Astrocyte of the hippocampus (primary cell): ENCODE results near the gene NUTM1.
"Not testable (repeated sequence)": the region's sequence is repeated elsewhere in the genome, so short reads cannot be mapped to it uniquely, and the experiment has no call there.

Source experiments
- DNase-seq: peaks from one replicate; pipeline ENCODE4 v3.0.0; 2011; ENCODE audit warnings: low read depth, low spot score

Gene NUTM1

DNA sequence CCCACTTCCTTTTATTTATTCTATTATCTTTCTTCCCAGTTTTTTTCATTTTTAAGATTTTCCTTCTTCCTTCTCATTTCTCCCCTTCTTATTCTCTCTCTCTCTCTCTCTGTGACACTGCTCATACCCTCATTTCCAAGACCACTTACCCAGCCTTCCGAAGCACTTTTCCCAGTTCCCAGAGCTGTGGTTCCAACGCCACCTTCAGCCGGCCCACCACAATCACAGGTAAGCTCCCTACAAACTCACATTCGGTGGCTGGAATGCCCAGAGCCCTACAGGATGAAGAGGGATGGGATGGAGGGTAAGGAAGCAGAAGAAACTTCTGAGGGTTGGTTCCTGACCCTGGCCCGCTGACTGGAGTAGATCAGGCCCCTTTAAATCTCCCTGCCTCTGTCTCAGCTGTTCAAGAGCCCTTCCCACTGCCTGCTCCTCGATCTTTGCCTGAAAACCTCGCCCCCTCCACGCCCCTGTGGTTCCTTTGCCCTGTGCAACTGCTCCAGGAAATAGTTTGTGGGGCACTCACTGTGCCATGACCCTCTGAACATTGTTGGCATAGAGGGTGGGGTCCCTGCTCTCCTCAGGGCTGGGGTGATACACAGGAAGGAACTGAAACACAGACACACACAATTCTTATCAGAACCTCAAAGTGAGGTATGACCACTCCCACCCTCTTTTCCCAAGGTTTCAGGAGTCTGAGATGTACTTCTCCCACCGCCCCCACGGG lies 19.1 kb downstream of the NUTM1 start:
- DNase-seq, result no peak

DNA sequence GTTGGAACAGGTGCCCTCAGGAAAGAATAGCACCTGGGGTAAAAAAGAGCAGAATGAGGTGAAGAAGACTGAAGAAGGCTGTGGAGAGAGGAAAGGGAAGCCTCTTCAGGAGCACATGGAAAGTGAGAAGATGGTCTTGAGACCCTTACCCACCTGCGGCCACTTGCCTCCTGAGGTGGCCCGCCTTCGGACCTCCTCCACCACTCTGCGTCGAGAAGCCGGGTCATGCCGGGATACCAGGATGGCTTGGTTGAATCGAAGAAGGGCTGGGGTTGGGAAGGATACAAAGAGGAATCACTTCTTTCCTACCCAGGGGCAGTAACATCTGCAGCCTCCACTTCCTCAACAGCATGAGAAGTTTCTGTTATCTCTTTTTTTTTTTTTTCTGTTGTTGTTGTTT lies 20.9 kb downstream of the NUTM1 start:
- no peak for DNase-seq

DNA sequence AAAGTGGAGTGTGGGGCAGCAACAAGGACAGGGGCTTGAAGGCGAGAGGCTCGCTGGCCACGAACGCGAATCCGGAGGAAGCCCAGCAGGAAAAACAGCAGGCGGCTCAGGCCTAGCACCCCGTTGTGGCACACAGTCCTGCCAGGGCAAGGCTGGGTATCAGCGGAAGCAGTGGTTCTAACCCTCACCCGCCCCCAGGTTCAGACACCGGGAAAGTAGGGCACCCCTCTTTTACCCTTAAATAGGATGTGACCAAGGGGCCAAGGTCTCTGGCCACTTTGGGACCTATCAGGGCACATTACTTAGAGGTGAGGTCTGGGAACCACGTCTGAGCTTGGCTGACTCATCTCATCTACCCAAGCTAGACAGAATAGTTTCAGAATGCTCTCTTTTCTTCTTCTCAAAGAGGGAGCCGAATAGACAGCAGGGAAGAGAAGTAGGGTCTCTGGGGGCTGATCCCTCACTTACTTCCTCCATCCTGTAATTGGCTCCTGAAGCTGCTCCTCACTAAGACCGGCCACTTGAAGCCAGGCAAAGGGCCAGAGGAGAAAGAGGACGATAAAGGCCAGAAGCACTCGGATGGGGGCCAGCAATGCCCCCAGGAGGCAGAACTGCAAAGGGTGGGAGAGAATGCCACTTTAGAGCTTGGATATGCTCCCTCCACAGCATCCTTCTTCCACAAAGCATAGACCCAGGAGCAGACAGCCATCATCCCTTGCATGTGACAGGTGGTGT lies 22.1 kb downstream of the NUTM1 start:
- peak; percentile 21 for DNase-seq

DNA sequence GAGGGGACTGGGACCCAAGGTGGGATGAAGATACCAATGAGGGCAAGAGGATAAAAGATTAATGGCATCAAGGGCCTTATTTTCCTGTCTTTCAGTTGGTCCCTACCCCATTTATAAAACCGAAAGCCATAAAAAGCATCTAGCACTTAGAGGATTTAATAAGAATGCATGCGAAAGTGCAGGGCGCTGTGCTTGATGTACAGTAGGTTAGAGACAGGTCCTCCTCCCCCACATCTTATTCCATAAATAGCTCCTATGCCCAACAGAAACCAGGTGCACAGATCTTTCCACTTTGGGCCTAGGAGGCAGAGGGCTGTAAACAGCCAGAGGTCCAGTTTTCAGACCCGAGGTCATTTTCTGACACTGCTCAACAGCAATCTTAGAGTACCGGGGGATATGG lies 22.7 kb downstream of the NUTM1 start:
- DNase-seq, result no peak

DNA sequence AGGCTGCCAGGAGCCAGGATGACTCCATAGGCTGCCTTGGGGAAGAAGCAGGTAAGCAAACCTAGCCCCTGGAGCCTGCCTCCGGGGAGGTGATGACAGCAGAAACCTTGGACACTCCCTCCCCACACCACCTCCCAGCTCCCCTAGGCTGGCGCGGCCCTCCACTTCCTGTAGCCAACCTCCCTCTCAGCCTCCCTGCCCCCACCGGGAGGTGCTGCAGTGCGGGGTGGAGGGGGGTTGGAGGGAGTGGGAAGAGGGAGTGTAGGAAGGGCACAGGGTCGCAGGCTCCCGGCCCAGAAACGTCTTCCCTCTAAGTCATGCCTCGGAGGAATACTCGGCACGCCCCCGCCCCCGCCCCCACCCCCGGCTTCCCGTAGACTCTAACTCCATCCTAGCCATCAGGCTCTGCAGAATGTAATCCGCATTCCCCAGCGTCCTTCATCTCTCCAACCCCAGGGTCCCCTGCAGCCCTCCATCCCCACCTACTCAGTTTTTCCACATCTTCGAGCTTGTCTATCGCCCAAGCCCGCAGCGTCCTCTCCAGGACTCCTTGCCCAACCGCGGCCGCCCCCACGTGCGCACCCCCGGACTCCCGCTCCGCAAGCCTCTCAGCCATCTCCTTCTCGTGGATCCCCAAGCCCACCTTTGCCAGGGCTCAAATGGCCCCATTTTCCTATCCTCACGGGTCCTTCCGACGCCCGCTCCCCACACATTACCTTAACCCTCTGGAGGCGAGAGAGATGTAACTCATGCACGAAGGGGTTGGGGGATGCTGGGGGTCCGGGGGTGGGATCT lies 23.4 kb downstream of the NUTM1 start:
- DNase-seq, result peak; percentile 61

DNA sequence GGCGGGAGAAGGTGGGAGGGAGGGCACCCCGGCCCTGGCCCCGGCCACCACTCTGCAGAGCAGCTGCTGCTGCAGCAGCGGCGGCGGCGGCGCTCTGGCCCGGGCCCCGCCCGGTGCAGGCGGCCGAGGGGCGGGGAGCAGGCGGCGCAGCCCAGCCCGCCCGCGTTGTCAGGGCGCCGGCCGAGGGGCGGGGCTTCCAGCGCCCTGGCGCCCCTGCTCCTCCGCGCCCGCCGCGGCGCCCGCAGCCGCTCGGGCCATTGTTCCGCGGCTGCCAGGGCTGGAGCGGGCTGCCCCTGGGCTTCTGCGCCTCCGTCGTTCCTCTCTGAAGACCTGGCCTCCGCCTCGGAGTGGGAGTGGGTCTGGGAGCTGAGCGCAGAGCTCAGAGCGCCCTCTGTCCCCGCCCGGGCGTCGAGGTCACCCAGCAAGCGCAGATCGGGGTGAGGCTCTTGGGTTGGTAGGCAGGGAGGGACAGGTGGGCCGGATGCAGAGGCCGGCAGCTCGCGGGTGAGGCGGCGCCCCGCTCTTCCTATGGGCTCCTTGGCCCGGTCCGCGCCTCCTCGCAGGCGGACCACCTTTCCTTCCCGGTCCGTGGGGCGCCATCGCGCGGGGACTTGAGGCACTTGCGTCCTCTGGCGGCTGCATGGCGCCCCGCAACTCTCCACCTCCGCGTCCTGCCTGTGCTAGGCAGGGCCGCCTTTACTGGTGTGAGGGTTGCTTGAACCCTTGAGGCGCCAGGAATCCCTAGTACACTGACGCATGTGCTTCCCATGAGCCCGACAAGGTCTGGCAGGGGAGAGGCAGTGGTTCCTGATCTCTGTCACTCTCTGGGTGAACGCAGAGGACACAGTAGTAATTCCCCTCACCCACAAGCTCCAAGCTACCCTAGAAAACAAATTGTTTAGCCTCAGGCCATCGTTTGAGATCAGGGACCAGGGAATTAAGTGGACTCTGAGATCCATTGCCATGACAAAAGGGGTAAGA lies 24.3 kb downstream of the NUTM1 start, which contains the start of gene LPCAT4:
Gene LPCAT4 (minus strand): TSS at position 96 of the 981 bp plus-strand sequence. CDS start 96 bp downstream, outside the sequence.
- DNase-seq, result peak; percentile 94

DNA sequence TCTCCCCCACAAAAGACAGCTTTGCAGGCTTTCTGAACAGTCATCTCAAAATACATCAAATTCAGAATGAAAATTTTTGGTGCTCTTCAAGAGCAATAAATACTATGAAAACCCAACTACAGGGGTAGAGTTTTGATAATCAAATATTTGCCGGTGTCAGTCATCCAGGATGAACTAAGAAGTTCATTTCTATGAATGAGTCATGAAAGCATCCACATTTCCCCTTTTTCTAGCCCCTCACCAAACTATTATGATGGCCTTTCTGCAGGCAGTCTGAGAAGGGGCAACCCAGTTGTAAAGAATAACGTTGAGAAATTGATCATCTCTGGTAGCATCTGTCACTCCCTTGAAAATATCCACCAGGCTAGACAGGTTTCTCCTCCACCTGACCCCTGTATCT lies 27.0 kb downstream of the NUTM1 start:
- DNase-seq, result no peak

DNA sequence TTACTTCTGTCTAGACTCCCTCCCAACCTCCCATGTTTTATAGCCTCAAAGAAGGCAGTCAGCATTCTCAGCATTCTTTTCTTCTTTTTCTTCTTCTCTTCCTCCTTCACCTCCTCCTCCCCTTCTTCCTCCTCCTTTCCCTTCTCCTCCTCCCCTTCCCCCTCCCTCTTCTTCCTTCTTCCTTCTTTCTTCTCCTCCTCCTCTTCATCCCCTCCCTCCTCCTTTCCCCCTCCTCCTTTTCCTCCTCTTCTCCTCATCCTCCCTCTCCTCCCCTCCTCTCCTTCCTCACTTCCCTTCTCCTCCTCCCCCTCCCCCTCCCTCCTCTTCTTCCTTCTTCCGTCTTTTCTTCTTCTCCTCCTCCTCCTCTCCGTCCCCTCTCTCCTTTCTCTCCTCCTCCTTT lies 27.5 kb downstream of the NUTM1 start:
- no peak for DNase-seq

DNA sequence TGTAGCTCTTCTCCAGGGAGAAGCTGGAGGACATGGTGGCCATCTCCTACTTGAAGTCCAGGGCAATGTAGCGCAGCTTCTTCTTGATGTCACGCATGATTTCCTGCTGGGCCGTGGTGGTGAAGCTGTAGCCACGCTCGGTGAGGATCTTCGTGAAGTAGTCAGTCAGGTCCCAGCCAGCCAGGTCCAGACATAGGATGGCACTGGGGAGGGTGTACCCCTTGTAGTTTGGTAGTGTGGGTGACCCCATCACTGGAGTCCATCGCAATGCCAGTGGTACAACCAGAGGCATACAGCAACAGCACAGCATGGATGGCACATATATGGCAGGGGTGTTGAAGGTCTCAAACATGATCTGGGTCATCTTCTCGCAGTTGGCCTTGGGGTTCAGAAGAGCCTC lies 30.8 kb downstream of the NUTM1 start:
- DNase-seq, result no peak

DNA sequence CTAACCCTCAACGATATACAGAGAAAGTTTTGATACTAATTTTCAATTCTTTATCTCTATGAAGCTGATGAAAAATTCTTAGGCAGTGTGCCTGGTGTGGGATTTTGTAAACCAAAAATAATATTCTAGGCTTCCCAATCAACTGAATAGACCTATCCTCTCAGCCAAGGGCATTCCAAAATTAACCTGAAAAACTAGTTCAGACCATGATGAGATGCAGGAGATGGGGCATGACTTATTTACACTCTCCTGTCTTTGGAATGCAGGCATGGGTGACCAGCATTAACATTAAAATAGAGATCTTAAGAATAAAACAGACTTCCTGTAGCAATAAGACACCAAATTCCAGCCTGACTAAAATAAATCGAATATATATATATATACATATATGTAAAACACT lies 31.7 kb downstream of the NUTM1 start:
- DNase-seq, result no peak

DNA sequence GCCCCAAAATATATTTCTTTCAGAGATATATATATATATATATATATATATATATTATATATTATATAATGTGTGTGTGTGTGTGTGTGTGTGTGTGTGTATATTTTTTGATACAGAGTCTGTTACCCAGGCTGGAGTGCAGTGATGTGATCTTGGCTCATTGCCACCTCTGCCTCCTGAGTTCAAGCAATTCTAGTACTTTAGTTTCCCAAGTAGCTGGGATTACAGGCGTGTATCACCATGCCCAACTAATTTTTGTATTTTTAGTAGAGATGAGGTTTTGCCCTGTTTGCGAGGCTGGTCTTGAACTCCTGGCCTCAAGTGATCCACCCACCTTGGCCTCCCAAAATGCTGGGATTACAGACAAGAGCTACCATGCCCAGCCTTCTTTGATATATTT lies 32.4 kb downstream of the NUTM1 start:
- not testable (repeated sequence) for DNase-seq

DNA sequence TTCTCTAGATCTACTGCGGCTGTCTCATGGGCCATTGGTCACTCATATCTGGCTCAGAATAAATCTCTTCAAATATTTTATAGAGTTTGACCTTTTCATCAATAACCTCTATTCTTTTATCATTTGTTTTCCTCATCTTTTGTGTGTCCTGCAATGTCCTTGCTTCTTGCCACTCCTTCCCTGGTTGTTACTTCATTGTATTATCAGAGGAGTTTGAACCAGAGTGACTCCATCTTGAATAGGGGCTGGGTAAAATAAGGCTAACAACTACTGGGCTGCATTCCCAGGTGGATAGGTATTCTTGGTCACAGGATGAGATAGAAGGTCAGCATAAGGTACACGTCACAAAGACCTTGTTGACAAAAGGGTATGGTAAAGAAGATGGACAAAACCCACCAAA lies 33.7 kb downstream of the NUTM1 start:
- DNase-seq, result no peak

DNA sequence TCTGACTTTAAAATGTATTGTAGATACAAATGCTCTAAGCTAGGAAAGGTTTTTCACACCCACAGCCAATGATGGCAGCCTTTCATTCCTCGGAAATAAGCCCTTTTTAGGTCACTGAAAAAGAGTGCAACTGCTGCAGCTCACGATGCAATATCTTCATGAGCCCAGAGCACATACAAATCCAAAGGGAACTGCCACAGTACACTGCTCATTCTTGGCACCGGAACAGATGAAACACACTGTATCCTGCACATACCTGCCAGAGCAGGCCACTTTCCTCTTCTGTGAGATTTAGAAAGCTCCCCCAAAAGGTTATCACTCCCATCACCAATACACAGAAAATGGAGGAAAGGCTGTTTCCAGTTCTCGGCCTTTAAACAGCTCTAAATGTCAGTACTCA lies 37.4 kb downstream of the NUTM1 start:
- DNase-seq, result not testable (repeated sequence)

DNA sequence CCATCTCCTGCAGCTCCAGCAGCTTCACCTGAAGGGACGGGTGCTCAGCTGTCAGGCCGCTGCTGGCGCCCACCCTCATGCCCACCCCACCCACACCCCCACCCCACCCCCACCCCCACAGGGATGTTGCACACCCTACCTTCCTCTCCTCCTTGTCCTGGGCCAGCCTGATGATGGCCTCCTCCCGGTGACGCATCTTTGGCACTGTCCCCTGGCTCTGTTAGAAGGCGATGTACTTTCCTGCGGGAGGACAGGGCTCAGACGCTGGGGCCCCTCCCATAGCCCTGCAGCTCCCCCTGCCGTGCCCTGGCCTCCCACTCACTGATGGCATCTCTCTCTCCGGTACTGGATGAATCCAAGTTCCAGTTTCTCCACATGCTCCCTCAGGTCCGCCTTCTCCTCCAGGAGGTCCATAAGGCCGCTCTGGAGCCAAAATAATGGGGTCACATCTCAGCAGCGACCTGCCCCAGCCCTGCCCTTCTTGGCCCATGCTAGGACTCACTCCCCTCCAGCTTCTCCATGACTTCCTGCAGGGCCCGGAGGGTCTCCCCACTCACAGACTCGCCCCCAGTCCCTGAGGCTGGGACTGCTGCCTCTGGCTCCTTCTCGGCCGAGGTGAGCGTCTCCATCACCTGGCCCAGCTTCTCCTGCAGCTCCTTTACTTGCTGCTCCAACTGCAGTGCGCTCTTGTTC lies 38.9 kb downstream of the NUTM1 start:
- DNase-seq, result not testable (repeated sequence)

DNA sequence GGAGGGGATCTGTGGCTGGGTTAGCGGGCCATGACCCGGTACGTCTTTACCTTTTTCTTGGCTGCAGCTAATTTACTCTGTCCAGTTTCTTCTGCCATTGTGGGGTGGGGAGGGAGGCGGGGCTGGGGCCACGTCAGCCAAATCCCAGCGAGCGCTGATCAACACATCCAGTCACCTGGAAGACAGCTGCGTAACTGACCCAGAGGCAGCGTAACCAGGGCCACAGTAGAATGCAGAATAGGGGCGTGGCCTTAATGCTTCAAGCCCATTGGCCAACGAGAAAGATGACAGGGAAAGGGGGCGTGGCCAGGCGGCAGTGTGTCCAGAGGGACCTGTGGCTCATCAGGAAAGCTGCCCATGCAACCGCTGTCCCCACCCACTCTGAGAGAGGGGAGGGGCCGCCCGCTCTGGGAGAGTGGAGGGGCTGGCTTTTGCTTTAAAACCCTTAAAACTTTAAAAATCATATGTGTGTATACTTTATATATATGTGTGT lies 46.5 kb downstream of the NUTM1 start:
- not testable (repeated sequence) for DNase-seq

DNA sequence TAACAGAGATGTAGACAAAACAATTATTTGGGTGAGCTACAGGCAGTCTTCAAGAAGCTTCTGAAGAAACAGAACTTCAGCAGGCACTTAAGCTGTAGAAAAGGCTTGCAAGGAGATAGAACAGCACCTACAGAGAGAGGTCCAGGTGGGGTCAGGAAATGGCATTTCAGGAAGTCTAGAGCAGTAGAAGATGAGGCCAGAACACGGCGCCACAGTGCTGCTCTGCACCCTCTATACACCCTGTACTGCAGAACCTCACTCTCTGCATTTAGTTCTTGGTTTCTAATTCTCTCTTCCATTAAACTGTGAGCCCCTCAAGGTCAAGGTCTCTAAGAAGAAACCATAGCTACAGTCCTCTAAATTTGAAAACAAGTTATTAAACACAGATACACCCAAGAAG lies 49.9 kb downstream of the NUTM1 start:
- DNase-seq, result not testable (repeated sequence)

DNA sequence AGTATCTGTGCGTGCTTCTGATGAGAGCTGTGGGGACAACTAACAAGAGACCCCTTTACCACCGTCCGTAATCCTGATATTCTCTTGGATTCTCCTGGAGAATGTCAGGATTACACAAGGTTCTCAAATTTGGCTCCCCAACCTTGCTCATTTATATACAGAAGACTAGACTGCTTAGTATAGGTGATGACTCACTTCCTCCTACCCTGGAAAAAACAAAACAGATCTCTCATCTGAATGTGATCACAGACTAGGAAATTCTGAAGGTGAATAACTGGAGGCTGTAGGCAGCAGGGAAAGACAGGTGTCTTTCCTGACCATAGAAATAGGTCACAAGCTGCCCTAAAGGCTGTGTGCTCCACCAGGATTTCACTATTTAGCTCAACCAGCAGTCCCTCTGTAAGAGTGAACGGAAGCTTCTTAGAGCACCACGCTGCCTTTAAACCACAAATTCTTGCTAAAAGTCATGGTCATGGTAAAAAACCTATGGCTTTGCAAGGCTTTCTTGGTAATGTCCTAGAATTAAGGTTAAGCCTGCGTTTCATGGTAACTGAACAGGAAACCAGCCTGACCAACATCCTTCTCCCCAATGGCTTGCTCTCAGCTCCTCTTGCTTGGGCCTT lies 54.6 kb downstream of the NUTM1 start:
- not testable (repeated sequence) for DNase-seq

DNA sequence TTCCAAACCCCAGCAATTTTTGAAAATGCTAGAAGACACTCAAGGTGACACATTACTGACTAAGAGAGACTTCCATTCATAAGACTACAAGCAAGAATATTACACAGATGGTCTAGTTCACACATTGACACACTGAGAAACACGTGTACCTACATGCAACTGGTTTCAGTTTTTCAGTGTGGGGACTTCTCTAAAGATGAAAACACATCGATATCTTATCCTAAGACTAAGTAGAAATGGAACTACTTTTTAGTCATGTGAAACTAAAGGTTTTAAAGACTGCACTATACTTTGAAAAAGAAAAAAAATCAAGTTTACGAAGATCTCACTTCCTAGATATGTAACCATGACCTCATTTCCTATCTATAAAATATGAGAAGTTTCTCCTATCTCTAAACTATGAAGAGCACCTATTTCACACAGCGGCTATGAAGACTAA lies 60.1 kb downstream of the NUTM1 start:
- not testable (repeated sequence) for DNase-seq

DNA sequence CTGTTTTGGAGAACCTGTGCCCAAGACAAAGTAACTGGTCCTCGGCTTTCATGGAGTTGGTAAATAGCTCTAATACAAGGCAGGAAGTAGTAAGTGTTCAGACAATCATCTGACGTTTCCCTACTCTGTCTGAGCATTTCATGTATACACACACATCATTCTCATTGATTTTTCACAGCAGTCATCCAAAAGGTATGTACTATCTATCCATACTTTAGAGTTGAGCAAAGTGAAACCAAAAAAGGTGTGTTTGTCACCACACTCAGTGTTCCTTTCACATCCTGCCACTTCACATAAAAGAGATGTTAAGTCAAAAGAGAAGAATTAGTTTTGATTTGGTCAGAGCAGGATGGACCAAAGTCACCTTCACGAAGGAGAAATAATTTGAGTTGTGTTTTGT lies 60.8 kb downstream of the NUTM1 start:
- DNase-seq, result not testable (repeated sequence)
